HCT116 (cell line): Measurements from ENCODE around the gene KRTAP1-4. TPM values are rescaled to one million over a fixed set of nuclear protein-coding genes. Genes with fewer than 3 reads are reported as not detected.

Source experiments
- ATAC-seq: fragments of 200-7000 bp; cut with Tn5 transposase; 2 replicates; pipeline ENCODE4 v1.9.1; 2020; ENCODE audit warnings: mild to moderate bottlenecking, moderate library complexity
- BruUV-seq: library from RNA; stranded (reverse); fragments of 400-500 nt; replicated peaks from 2 replicates; lab custom pipeline; 2021; lab: Mats Ljungman, UMichigan
- CTCF ChIA-PET: fragments of 300-600 bp; sonication (Branson Sonifier 250); formaldehyde crosslinking; loops from one replicate; lab custom pipeline; 2021; ENCODE audit warnings: antibody characterized with exemption; lab: Charles Lee
- POLR2A ChIA-PET: fragments of 300-600, 350-600 bp; sonication (Branson Sonifier 250); formaldehyde crosslinking; loops from one replicate; lab custom pipeline; 2021; ENCODE audit warnings: antibody characterized with exemption; lab: Charles Lee
- RAD21 ChIA-PET, 2 experiments: fragments of 300-600 bp; sonication (Branson Sonifier 250); formaldehyde crosslinking; loops; one replicate each; lab custom pipeline; 2023; ENCODE audit warnings: low total read pairs in 2 of 2; ENCODE audit not compliant: uncharacterized antibody in 2 of 2, unreplicated experiment in 2 of 2, low non-redundant PET in 1 of 2; lab: Charles Lee
- DNase-seq: peaks from one replicate; pipeline ENCODE4 v3.0.0-alpha.2; 2010; ENCODE audit warnings: low read depth, low spot score
- H2AFZ ChIP-seq: fragments of 200-600 bp; shearing (Covaris generic), sonication (generic); 2 replicates; pipeline ENCODE4 v1.6.1; 2017; ENCODE audit warnings: low read depth, mixed run types, mixed read lengths, antibody characterized with exemption, low read length; ENCODE audit not compliant: poor library complexity, severe bottlenecking
- H3K27ac ChIP-seq: 2 replicates; pipeline ENCODE4 v1.5.1; 2012; ENCODE audit warnings: low read depth, low read length
- H3K27me3 ChIP-seq: fragments of 200-600 bp; sonication (generic); 2 replicates; pipeline ENCODE4 v1.6.1; 2016; ENCODE audit warnings: mixed run types, low read length, mixed read lengths; ENCODE audit not compliant: insufficient read depth
- H3K36me3 ChIP-seq, 2 experiments: fragments of 200-500 bp in 1 of 2; fragments of 200-600 bp in 1 of 2; sonication (Bioruptor generic) in 1 of 2; sonication (generic) in 1 of 2; 2 replicates each; pipeline versions ENCODE4 v1.5.1 to v1.6.1; 2014 to 2016; ENCODE audit warnings: low read length in 2 of 2, inconsistent platforms in 1 of 2, mixed read lengths in 1 of 2, mixed run types in 1 of 2; ENCODE audit not compliant: insufficient read depth in 2 of 2, control insufficient read depth in 1 of 2
- H3K4me1 ChIP-seq, 2 experiments: fragments of 200-600 bp in 1 of 2; sonication (generic) in 1 of 2; 2 replicates each; pipeline versions ENCODE4 v1.5.1 to v1.6.1; 2012 to 2017; ENCODE audit warnings: low read length in 2 of 2, inconsistent platforms in 1 of 2, mild to moderate bottlenecking in 1 of 2, mixed read lengths in 1 of 2, mixed run types in 1 of 2, moderate library complexity in 1 of 2; ENCODE audit not compliant: insufficient read depth in 2 of 2, control insufficient read depth in 1 of 2
- H3K4me2 ChIP-seq: fragments of 200-600 bp; sonication (generic); 2 replicates; pipeline ENCODE4 v1.6.1; 2017; ENCODE audit warnings: mixed run types, low read length, mixed read lengths
- H3K4me3 ChIP-seq, 2 experiments: fragments of 200-600 bp in 1 of 2; sonication (generic) in 1 of 2; replicated peaks in 1 of 2; 2 replicates each; pipeline ENCODE4 v1.5.1; 2011 to 2016; ENCODE audit warnings: low read length in 2 of 2, control low read depth in 1 of 2, low read depth in 1 of 2, mild to moderate bottlenecking in 1 of 2, mixed read lengths in 1 of 2, mixed run types in 1 of 2
- H3K79me2 ChIP-seq: fragments of 200-600 bp; sonication (generic); 2 replicates; pipeline ENCODE4 v1.6.1; 2017; ENCODE audit warnings: mild to moderate bottlenecking, mixed run types, low read length, moderate library complexity, mixed read lengths; ENCODE audit not compliant: insufficient read depth
- H3K9ac ChIP-seq: fragments of 200-600 bp; sonication (generic); 2 replicates; pipeline ENCODE4 v1.6.1; 2016; ENCODE audit warnings: low read length, mixed read lengths
- H3K9me2 ChIP-seq: fragments of 200-600 bp; sonication (generic), shearing (Covaris generic); 2 replicates; pipeline ENCODE4 v1.6.1; 2017; ENCODE audit warnings: mixed run types, mild to moderate bottlenecking, moderate library complexity; ENCODE audit not compliant: insufficient read depth
- H3K9me3 ChIP-seq, 2 experiments: fragments of 200-500 bp in 1 of 2; fragments of 200-600 bp in 1 of 2; sonication (Bioruptor generic) in 1 of 2; sonication (generic) in 1 of 2; 2 replicates each; pipeline ENCODE4 v1.6.1; 2014 to 2017; ENCODE audit warnings: low read length in 2 of 2, mixed read lengths in 2 of 2, inconsistent platforms in 1 of 2, low read depth in 1 of 2, mild to moderate bottlenecking in 1 of 2, mixed run types in 1 of 2, moderate library complexity in 1 of 2; ENCODE audit not compliant: control insufficient read depth in 1 of 2, insufficient read depth in 1 of 2
- H4K20me1 ChIP-seq: fragments of 200-600 bp; sonication (generic), shearing (Covaris generic); 2 replicates; pipeline ENCODE4 v1.6.1; 2017; ENCODE audit warnings: mixed run types, mild to moderate bottlenecking, moderate library complexity; ENCODE audit not compliant: insufficient read depth
- EGR1 ChIP-seq: IDR thresholded peaks from 2 replicates; pipeline ENCODE4 v1.6.1; 2012; ENCODE audit warnings: low read depth
- FOSL1 ChIP-seq: IDR thresholded peaks from 2 replicates; pipeline ENCODE4 v1.6.1; 2012; ENCODE audit warnings: low read depth
- JUND ChIP-seq: IDR thresholded peaks from 2 replicates; pipeline ENCODE4 v1.6.1; 2012
- POLR2A ChIP-seq: IDR thresholded peaks from 2 replicates; pipeline ENCODE4 v1.7.0; 2011; ENCODE audit warnings: borderline replicate concordance; ENCODE audit not compliant: insufficient read depth, insufficient read length; ENCODE audit errors: extremely low read depth
- POLR2AphosphoS5 ChIP-seq: IDR thresholded peaks from 2 replicates; pipeline ENCODE4 v1.6.1; 2011; ENCODE audit warnings: mild to moderate bottlenecking, low read depth, low read length, moderate library complexity
- RAD21 ChIP-seq: IDR thresholded peaks from 2 replicates; pipeline ENCODE4 v1.6.1; 2012; ENCODE audit warnings: low read depth, mild to moderate bottlenecking
- REST ChIP-seq: IDR thresholded peaks from 2 replicates; pipeline ENCODE4 v1.6.1; 2012; ENCODE audit warnings: low read depth
- SIN3A ChIP-seq: IDR thresholded peaks from 2 replicates; pipeline ENCODE4 v1.6.1; 2012; ENCODE audit warnings: low read depth
- SP1 ChIP-seq: IDR thresholded peaks from 2 replicates; pipeline ENCODE4 v1.6.1; 2012; ENCODE audit warnings: low read depth
- TCF7L2 ChIP-seq: IDR thresholded peaks from 2 replicates; pipeline ENCODE4 v1.7.0; 2011; ENCODE audit warnings: borderline replicate concordance, inconsistent platforms; ENCODE audit not compliant: insufficient read depth, insufficient read length; ENCODE audit errors: extremely low read depth
- ZBTB33 ChIP-seq: IDR thresholded peaks from 2 replicates; pipeline ENCODE4 v1.6.1; 2011; ENCODE audit warnings: mild to moderate bottlenecking, low read length, moderate library complexity; ENCODE audit not compliant: insufficient replicate concordance; ENCODE audit errors: extremely low read depth
- ZFX ChIP-seq: fragments of 450-650 bp; IDR thresholded peaks from 2 replicates; pipeline ENCODE4 v1.6.1; 2017
- ZNF274 ChIP-seq: fragments of 200-500 bp; sonication (Bioruptor generic); IDR thresholded peaks from 2 replicates; pipeline ENCODE4 v1.6.1; 2014; ENCODE audit warnings: mild to moderate bottlenecking, low read depth, low read length, inconsistent platforms
- intact Hi-C: fragments of 100-400 bp; cut with micrococcal nuclease; formaldehyde crosslinking; loops from 2 replicates; pipeline ENCODE4 v1.10.0; 2022
- total RNA-seq: library from RNA; stranded (reverse); gene quantifications from one replicate; pipeline ENCODE4 v1.2.1, GENCODE V29; 2021; ENCODE audit not compliant: unreplicated experiment

KRTAP1-4 gene
- total RNA-seq, 1 experiment from 2014 or later = not detected

GRCh38 chr17:40992666-40993065 lies 37.3 kb downstream of the KRTAP1-4 start:
- no peaks in the 10 kb centered on the region for H4K20me1 ChIP-seq
- no peaks in the 10 kb centered on the region for H3K27me3 ChIP-seq
- CTCF ChIA-PET = no interaction called here
- H3K27ac ChIP-seq = no peak overlapping the region
- ATAC-seq (no peak), DNase-seq (no peak)
- intact Hi-C loops = no loop called here
- no peak overlapping the region for H3K4me3 ChIP-seq
- no peaks in the 10 kb centered on the region; the same call in 1 of the 2 replicates for H3K9me2 ChIP-seq
- H3K9me3 ChIP-seq = peaks cover 0 to 11% of the 10 kb centered on the region in 2 experiments; a peak in 1 of 4 replicates
- H3K9ac ChIP-seq = no peak overlapping the region
- no peaks in the 10 kb centered on the region for H3K79me2 ChIP-seq
- TF ChIP-seq REST (no peak), SIN3A (no peak), POLR2A (no peak), JUND (no peak), POLR2AphosphoS5 (no peak)
- H3K4me1 ChIP-seq = peaks cover 5 to 18% of the 10 kb centered on the region in 2 experiments; a peak in 3 of 4 replicates
- POLR2A ChIA-PET = no interaction called here
- peak overlapping the region; percentile 77 for H2AFZ ChIP-seq
- RAD21 ChIA-PET = no interaction called here
- BruUV-seq = no TSS peak
- no peak overlapping the region for H3K4me2 ChIP-seq
- no peaks in the 10 kb centered on the region for H3K36me3 ChIP-seq

GRCh38 chr17:40986920-40987319 lies 43.1 kb downstream of the KRTAP1-4 start:
- H2AFZ ChIP-seq = no peak overlapping the region
- H3K9me2 ChIP-seq = no peaks in the 10 kb centered on the region; the same call in 1 of the 2 replicates
- H3K9ac ChIP-seq = no peak overlapping the region
- H3K4me2 ChIP-seq = no peak overlapping the region
- RAD21 ChIA-PET = no interaction called here
- H3K79me2 ChIP-seq = no peaks in the 10 kb centered on the region
- no peak for ATAC-seq
- no peak overlapping the region for H3K27ac ChIP-seq
- no peaks in the 10 kb centered on the region for H4K20me1 ChIP-seq
- H3K4me1 ChIP-seq = no peaks in the 10 kb centered on the region
- H3K27me3 ChIP-seq = no peaks in the 10 kb centered on the region
- peaks cover 0 to 15% of the 10 kb centered on the region in 2 experiments; a peak in 1 of 4 replicates for H3K9me3 ChIP-seq
- no peak for TF ChIP-seq TCF7L2
- TF ChIP-seq EGR1 = no peak
- no peak for TF ChIP-seq POLR2A
- TF ChIP-seq ZBTB33 = no peak
- no peak for TF ChIP-seq RAD21
- no peak for TF ChIP-seq ZNF274
- TF ChIP-seq FOSL1 = no peak
- TF ChIP-seq SP1 = no peak
- no peak for TF ChIP-seq ZFX
- no TSS peak for BruUV-seq
- no peak overlapping the region for H3K4me3 ChIP-seq
- DNase-seq = no peak
- intact Hi-C loops = no loop called here
- H3K36me3 ChIP-seq = no peaks in the 10 kb centered on the region
- CTCF ChIA-PET = no interaction called here
- POLR2A ChIA-PET = no interaction called here
